GM19372 (cell line): ENCODE measurements around the gene IL34.

Experiments
- ATAC-seq: cut with Tn5 transposase; IDR thresholded peaks from one replicate; pipeline ENCODE4 v1.9.1; 2021; ENCODE audit warnings: mild to moderate bottlenecking, low read depth, moderate library complexity; ENCODE audit not compliant: unreplicated experiment

Gene IL34

DNA sequence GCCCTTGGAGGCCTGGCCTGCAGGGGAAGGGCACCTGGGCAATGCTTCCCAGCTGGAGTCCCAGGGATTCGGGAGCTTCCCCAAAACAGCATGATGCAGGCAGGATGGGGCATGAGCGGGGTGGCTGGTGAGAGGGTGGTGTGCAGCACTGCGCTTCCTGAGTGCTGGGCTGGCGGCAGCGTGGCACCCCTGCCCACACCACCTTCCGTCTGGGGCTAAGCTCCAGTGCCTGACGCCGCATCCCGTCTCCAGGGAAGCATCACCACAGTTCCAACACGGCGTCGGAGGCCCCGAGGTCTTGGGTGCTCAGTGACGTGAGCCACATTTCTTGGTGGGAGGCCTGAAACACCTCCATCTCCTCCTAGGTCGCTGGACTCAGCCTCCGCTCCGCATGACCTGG lies 53.3 kb downstream of the IL34 start:
- ATAC-seq, result no peak

DNA sequence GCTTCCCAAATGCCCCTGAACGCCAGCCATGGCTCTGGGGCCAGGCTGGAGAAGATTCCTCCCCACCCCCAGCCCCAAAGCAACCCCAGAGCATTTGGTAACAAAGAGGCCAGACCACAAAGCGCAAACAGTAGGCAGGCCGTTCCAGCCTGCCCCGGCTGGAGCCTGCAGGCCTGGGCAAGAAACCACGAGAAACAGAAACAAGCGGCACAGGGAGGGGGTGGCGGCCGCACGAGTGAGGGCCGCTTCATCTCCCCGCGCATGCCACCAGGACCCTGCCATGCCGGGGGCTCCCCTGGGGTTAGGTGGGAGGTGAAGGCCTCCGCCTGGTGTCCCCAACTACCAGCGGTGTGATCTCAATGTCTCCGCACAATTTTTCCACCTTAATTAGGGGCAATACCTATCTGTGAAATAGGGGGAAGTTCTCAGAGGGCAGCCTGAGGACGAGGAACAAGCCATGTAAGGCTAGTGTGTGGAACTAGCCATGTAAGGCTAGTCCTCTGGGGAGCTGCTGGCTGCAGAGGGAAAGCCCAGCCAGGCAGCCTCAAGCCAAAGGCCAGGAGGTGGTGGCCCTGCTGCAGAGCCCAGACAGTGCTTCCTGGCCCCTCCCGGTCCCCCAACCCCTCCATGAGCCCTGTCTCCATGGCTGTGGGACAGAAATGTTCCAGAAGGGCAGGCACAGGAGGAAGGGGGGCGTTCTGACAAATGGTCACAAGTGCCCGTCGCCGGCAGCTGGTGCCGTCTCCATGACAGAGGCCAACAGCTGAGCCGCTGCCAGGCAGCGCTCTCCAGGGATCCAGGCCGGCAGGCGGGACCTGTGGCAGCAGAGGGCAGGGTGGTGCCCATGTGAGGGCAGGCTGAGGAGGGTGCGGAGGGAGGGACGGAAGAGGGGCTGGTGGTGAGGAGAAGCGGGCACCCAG lies 54.0 kb downstream of the IL34 start:
- ATAC-seq, result no peak

DNA sequence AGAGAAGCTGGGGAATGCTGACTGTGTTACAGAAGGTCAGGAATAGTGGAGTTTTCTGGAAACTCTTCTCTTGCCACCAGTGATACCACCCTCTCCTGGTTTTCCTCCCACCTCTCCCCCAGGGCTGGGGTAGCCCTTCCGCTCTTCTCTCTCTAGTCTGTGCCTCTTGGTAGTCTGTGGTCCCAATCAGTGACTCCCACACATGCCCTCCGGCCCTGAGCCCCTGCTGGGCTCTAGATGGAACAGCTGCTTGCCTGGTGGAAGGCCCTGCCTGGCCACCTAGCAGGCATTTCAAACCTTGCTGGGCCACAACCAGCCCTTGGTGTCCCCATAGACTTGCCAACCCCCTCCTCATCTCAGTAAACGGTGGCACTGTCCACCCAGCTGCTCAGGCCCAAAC lies 54.7 kb downstream of the IL34 start:
- ATAC-seq, result no peak

DNA sequence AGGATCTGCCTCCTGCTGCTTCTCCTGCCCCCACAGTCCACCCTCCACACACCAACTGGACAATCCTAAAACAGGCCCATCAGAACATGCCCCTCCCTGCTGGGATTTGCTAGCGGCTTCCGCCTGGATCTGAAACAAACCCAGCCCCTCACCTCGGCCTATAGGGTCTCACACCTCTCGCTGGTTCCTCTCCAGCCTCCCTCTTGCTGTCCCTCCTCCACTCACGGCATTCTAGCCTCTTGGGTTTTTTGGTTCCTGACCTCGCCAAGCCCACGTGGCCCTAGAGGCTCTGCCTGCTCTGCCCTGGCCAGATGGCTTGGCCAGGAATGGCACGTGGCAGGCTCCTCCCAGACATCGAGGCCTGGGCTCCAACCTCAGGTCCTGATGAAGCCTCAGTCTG lies 55.2 kb downstream of the IL34 start:
- no peak for ATAC-seq

DNA sequence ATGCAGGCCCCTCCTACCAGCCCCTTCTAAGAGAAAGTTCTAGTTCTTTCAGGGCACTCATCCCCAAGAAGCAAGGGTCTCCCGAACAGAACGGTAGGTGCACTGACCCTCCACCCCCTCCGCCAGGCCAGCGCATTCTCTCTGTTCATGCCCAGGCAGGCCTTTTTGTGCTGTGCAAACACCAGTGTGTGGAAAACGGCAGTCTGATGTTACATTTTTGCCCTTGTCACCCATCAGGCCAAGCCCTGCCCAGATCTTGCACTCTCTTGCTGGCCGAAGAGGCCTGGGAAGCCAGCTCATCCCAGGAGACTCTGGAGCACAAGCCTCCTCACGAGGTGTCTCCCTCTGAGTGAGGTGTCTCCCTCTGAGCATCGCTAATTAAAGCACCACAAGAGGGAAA lies 55.6 kb downstream of the IL34 start:
- ATAC-seq, result no peak

DNA sequence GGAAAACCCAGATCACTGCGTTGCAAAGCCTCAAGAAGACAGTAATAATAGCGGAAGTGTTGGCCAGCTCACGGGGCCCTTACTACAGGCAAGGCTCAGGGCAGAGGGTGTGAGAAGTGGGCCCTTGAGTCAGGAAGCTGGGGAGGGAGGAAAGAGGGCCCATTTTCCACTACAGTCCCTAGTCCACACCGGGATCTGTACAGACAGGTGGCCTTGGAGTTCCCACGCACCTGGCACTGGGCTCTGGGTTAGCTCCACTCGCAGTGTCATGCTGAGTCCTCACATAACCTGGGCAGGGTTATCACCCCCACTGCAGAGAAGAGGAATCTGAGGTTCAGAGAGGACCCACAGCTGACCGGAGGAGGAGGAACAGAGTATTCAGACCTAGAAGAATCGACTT lies 56.3 kb downstream of the IL34 start:
- ATAC-seq, result no peak

DNA sequence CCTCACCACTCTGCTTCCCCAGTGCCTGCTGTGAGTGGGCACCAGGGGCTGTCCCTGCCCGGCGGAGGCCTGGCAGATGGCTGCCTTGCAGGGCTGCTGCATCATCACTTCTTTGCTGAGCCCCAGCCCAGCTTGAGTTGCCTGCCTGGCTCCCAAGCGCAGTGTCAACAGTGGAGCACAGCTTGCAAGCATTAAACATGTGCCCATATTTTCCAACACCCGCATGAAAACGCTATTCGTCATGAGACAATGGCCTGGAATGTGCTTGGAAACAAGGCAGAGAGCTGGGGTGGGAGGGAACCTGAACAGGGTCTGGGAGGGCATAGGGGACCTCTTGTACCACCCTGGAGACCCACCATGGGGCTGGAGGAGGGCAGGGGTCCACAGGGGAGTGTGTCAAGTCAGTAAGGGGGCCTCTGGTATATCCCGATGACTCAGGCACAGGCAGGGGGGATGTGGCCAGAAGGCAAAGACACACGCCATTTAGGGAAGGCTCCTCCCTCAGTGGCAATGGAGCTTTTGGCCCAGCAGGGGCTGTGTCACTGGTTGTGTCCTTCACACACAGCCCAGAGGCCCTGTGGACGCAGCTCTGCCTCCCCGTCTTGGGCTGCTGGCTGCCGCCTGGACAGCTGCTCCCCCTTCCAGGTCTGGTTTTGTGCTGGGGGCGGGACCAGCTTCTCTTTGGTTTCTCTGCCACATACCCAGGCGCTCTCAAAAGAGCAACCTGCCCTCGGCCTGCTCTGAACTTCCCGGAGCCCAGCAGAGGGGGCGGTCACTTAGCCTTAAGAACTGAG lies 56.9 kb downstream of the IL34 start:
- ATAC-seq, result no peak

DNA sequence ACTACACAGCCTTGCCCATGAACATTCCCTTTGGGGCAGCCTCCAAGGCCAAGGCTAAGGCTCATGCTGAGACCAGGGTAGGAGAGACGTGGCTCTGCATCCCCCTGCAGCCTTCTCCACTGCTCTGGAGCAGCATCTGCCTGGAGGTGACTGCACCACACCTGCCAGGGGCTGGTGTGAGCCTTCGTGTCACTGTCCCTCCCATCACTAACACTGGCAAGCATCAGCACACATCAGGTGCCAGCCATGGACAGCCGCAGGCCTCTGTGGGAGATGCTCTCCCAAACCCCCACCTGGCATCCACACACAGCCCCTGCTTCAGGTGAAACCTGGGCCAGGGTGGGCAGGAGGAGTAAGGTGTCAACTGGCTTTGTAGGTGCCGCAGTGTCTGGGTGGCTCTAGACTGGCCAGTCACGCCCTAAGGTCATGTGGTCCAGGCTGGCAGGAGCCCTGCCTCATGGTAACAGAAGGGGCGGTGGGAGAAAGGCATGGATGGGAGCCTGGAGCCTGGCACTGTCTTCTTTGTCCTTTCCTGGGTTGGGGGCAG lies 57.5 kb downstream of the IL34 start:
- ATAC-seq, result no peak

DNA sequence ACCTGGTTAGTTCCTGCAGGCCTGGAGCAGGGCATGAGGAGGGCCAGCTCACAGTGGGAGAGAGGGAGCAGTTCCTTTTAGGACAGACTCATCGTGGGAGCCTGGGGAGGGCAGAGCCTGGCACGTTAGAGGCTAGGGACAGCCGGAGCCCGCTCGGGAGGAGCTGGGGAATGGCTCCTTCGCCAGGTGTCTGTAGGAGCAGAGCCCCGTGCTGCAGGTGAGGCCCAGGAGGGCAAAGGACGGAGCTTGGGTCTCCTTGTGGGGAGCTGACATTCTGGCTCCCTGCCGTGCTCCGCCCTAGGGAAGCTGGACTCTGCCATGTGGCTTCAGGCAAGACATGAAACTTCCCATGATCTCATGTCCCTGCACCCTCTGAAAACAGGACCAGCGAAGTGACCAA lies 58.2 kb downstream of the IL34 start:
- ATAC-seq, result no peak

DNA sequence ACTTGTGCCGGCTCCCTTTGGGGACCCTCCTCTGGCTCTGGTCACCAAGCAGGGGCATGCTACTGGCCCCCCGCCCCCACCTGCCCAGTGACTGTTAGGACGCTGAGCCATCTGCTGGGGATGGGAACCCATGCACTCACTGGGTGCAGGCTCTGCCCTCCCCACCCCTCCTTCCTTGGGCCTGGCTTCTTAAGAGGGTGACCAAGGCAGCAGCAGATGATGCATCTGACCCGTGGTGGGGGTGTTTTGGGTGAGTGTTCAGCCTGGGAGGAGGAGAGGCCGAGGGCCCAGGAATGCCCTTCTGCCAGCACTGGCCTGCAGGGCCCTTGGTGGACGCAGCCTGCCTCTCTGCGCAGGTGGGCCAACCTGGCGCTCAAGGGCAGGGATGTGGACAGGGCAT lies 58.7 kb downstream of the IL34 start:
- no peak for ATAC-seq

DNA sequence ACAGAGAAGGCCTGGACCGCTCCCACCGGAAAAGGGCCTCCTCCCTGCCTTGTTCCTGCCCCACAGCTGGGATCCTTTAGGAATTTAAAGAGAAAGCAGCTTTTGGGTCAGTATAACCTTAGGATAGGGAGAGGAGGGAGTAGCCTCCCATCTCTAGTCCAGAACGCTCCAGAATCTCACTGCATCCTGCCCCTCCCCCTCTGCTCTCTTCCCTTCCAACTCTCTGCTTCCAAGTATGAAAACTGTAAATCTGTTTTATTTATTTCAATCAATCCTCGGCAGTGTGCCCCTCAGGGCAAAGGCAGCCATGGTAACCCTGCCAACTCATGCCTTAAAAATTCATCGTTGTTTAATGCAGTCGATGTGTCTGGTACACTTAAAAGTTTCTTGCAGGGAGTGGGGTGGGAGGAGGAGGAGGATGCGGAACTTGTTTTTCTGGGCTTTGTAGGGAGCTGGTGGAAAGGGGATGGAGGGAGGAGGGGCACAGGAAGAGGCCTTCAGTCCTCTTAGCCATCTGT lies 60.6 kb downstream of the IL34 start:
- ATAC-seq, result no peak

DNA sequence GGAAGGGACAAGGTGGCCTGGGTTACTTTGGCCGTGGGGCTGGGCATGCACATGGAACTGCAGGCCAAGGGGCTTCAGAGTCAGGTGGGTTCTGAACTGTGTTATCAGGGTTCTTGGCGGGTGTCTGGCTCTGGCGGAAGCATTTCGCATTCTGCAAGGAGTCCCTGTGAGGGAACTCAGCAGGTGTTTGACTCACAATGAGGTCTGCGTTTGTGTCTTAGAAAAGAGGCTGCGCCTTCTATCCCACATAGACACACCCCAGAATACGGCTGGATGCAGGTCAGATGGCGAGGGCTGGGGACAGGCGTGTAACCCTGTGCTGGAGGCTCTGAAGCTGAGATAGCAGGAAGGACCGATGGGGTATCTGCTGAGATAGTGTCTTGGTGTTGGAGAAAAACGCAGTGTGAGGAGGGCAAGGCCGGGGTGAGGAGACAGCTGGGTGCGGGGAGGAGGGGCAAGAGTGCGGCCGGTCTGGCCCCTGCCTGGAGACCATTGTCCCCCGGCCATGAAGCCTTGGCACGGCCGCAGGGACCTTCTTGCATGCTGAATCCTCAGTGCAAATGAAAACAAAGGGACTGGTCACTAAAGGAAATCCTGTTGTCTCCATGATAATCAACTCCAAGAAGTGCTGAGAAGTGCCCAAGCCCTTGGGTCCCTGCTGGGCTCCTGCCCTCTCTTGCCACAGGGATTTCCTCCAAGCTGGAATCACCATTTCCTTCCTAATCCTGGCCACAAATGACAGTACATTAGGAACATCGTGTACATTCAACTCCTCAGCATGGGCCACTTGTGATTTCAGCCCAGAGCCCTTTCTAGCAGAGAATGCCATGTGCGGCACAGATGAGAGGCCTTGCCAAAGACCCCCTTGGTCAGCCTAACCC lies 62.2 kb downstream of the IL34 start:
- ATAC-seq, result no peak

DNA sequence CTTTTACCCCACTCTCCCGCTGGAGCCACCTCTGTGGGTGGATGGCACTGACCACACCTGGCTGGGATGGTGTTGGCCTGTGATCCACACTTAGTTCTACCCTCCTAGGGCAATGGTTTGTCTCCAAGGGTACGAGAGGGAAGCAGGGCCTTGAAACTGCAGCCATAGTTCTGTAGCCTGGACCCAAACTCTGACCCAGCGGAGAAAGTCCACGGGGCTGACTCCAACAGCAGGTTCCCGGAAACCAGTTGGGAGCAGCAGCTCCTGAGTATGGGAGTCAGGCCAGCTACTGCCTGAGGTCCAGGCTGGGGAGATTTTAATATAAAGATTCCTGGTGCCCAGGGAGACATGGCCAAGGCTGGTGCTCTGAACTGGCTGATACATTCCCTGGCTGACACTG lies 63.1 kb downstream of the IL34 start:
- no peak for ATAC-seq

DNA sequence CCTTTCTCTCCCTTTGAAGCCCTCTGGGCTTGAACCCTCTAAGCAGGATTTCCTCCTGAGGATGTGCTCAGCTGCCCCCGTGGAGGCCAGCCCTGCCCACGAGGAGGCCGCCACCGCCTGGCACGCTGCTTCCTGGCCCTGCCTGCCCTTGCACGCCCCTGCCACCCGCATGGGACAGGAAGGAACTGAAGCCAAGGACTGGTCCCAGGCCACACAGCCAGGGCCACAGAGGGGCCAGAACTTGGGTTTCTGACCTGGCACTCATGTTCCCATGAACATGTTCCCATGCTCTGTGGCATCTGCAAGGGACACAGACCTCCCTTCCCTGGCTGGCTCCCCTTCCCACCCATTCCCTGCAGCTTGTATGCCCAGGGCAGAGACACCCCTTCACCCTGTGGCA lies 63.6 kb downstream of the IL34 start:
- ATAC-seq, result no peak
